NCI-H345 (cell line): ENCODE measurements around the gene AKT1S1.
A peak's percentile ranks its signal among the peaks of the same experiment; 100 is the strongest.

Experiments
- DNase-seq: peaks from one replicate; lab custom pipeline; 2025; lab: John Stamatoyannopoulos, UW

The AKT1S1 gene

GRCh38 chr19:49882643-49883042 lies 5.5 kb upstream of the AKT1S1 start:
- no peak for DNase-seq

- DNase-seq, result no peak
Measured at GRCh38 chr19:49881672-49882394, 4.7 kb upstream of the AKT1S1 start.

- DNase-seq, result no peak
Measured at GRCh38 chr19:49881186-49881585, 4.0 kb upstream of the AKT1S1 start.

GRCh38 chr19:49880162-49880869 lies 3.2 kb upstream of the AKT1S1 start:
- no peak for DNase-seq

GRCh38 chr19:49879243-49879963 lies 2.2 kb upstream of the AKT1S1 start:
- no peak for DNase-seq

GRCh38 chr19:49878744-49879070 lies 1.6 kb upstream of the AKT1S1 start:
- DNase-seq, result no peak

- DNase-seq, result peak; percentile 92
Measured at GRCh38 chr19:49877879-49878743, 956 bp upstream of the AKT1S1 start.

GRCh38 chr19:49876422-49877019 lies 634 bp downstream of the AKT1S1 start:
- peak; percentile 95 for DNase-seq

- peak; percentile 32 for DNase-seq
Measured at GRCh38 chr19:49875857-49876421, 1.2 kb downstream of the AKT1S1 start.

GRCh38 chr19:49875177-49875576 lies 2.0 kb downstream of the AKT1S1 start:
- no peak for DNase-seq

- DNase-seq, result no peak
Measured at GRCh38 chr19:49874503-49875157, 2.5 kb downstream of the AKT1S1 start.

- DNase-seq, result no peak
Measured at GRCh38 chr19:49873834-49874233, 3.3 kb downstream of the AKT1S1 start.

GRCh38 chr19:49873129-49873521 lies 4.0 kb downstream of the AKT1S1 start:
- DNase-seq, result no peak

- no peak for DNase-seq
Measured at GRCh38 chr19:49872245-49873128, 4.7 kb downstream of the AKT1S1 start.

- no peak for DNase-seq
Measured at GRCh38 chr19:49871349-49871985, 5.7 kb downstream of the AKT1S1 start.

GRCh38 chr19:49870309-49870901 lies 6.8 kb downstream of the AKT1S1 start:
- no peak for DNase-seq

GRCh38 chr19:49869484-49870308 lies 7.5 kb downstream of the AKT1S1 start:
- peak; percentile 98 for DNase-seq

- peak; percentile 80 for DNase-seq
Measured at GRCh38 chr19:49869009-49869483, 8.1 kb downstream of the AKT1S1 start.
